GM12864 (cell line): ENCODE results near the gene HBEGF.

Experiments used
- DNase-seq: peaks from one replicate; pipeline ENCODE4 v3.0.0-alpha.2; 2011; ENCODE audit warnings: low read depth
- H3K4me3 ChIP-seq: 2 replicates; pipeline ENCODE4 v1.5.1; 2011; ENCODE audit warnings: mild to moderate bottlenecking, low read depth, low read length, control low read depth
- TF ChIP-seq, protein P1 (sequence below): IDR thresholded peaks from 2 replicates; pipeline ENCODE4 v1.5.1; 2011; ENCODE audit warnings: low read depth, mild to moderate bottlenecking, moderate library complexity, low read length, control low read depth, inconsistent platforms; ENCODE audit errors: missing control alignments

HBEGF gene

DNA sequence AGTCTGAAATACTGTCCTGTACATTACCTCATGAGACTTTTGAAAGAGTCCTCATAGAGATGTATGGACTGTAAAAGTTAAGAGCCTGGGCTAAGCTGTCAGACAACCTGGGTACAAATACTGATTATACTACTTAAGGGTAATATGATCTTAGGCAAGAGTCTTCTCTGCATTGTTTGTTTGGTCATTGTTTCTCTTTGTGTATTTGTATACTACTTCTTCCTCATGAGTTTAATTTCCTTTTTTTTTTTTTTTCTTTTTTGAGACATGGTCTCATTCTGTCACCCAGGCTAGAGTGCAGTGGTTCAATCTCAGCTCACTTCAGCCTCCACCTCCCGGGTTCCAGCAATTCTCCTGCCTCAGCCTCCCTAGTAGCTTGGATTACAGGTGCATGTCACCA is 40.9 kb downstream of the HBEGF start:
- H3K4me3 ChIP-seq: no peak overlapping the region
- DNase-seq: no peak
- TF ChIP-seq, protein P1, sequence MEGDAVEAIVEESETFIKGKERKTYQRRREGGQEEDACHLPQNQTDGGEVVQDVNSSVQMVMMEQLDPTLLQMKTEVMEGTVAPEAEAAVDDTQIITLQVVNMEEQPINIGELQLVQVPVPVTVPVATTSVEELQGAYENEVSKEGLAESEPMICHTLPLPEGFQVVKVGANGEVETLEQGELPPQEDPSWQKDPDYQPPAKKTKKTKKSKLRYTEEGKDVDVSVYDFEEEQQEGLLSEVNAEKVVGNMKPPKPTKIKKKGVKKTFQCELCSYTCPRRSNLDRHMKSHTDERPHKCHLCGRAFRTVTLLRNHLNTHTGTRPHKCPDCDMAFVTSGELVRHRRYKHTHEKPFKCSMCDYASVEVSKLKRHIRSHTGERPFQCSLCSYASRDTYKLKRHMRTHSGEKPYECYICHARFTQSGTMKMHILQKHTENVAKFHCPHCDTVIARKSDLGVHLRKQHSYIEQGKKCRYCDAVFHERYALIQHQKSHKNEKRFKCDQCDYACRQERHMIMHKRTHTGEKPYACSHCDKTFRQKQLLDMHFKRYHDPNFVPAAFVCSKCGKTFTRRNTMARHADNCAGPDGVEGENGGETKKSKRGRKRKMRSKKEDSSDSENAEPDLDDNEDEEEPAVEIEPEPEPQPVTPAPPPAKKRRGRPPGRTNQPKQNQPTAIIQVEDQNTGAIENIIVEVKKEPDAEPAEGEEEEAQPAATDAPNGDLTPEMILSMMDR: no peak

DNA sequence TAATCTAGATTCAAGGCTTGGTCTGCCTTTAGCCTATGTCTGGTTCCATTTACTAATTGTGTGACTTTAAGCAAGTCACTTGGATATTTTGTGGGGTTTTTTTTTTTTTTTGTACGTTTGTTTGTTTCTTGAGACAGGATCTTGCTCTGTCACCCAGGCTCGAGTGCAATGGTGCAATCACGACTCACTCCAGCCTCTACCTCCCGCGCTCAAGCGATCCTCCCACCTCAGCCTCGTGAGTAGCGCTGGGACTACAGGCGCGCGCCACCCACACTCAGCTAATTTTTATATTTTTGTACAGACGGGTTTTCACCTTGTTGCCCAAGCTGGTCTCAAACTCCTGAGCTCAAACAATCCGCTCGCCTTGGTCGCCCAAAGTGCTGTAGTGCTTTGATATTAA is 42.4 kb downstream of the HBEGF start:
- H3K4me3 ChIP-seq: no peak overlapping the region
- no peak for DNase-seq
- TF ChIP-seq, protein P1: no peak

DNA sequence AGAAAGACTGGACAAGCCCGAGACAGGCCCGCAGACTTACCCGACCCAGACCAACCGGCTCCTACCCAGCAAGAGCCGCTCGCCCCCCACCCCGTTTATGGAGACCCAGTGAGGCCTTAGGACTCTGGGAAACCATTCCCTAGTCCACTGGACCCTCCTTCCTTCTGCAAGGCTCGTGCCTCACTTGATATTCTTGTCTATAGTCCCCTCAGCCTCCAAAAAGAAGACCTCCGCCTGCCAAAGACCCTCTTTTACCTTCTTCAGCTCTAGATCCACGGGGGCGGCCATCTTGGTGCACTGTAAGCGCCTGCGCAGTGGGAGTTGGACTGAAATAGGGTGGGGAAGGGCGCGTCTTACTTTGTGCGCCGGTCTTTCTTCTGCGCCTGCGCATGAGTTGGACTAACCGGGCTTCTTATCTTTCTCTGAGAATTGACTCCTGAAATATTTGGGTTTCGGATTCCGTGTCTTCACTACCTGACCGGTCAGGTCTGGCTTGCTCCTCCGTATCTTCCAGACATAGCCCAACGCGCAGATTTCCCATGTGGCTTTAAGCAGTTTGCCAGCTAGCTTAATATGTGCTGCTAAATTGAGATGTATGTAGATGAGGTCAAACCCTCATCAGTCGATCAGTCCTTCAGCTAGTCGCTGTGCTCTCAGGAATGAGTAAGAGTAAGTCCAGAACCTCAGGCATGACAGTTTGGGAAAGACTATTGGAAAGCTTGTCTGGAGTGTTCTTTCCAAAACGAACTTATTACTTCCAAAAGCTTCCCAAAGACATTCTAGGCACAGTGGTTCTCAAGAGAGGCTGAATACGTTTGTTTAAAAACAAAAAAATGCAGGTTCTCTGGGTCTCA is 43.4 kb downstream of the HBEGF start, which contains the start of gene PFDN1:
PFDN1 (minus strand) TSS at position 316 of the 854 bp plus-strand sequence; CDS start at position 288, 28 bp downstream.
- TF ChIP-seq, protein P1: no peak

DNA sequence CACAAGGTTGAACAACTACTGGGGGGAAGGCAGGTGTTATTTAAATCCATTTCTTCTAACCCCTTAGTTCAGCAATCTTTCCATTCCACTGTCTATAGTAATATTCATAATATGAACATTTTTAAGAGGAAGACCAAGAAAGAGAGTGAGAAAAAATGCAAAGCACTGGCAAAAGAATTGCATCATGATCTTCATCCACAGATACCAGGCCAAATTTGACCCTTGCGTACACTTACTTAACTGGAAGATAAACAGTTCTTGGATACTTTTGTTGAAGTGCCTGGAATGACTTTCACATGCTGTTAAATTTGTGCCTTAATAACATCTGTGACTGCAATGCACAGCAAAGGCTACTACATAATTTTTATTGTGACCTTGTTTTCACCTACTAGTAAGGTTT is 45.3 kb downstream of the HBEGF start:
- TF ChIP-seq, protein P1: no peak
- DNase-seq: no peak
- H3K4me3 ChIP-seq: no peak overlapping the region

More for the DNA sequence above, 43.4 kb downstream of the HBEGF start, which contains the start of gene PFDN1:
- peak within 1 kb of the TSS; percentile 81 for H3K4me3 ChIP-seq
- DNase-seq: peak; percentile 85

DNA sequence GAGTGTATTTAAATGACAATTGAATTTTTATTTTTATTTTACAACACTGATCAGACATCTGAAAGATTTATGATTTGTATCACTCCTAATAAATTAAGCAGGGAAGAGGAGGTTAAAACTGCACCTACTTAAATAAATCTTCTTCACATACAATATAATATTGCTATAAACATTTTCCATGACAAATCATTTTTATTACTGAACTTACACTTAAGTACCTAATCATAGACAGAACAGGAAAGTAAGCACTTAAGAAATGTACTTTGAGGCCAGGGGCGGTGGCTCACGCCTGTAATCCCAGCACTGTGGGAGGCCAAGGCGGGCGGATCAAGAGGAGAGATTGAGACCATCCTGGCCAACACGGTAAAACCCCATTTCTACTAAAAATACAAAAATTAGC is 47.3 kb downstream of the HBEGF start:
- no peak overlapping the region for H3K4me3 ChIP-seq
- TF ChIP-seq, protein P1: no peak
- no peak for DNase-seq

DNA sequence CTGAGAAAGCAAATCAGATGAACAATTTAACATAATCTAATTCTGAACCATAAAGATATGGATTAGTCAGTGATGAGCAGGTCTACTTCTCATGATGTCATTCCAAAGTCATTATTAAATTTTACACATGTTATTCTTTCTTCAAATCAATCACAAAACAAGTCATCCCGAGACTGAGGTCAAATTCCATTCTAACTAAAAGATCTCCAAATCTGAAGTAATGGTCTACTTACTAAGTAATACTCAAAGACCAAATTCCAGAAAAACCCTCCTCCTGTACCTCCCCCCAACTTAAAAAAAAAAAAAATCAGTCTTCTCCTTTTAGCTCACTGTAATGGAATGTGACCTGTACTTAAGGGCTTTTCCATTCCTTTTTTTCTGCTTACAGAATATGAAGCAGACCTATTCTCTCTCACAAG is 48.2 kb downstream of the HBEGF start:
- DNase-seq: no peak
- no peak overlapping the region for H3K4me3 ChIP-seq
- TF ChIP-seq, protein P1: no peak
